GM13976 (cell line): ENCODE results near the gene MRPL27.
A peak's percentile ranks its signal among the peaks of the same experiment; 100 is the strongest.

Experiments
- DNase-seq: peaks from one replicate; pipeline ENCODE4 v3.0.0; 2012; ENCODE audit warnings: low spot score
- in situ Hi-C: fragments of 300-500 bp; cut with MboI; formaldehyde crosslinking; loops from one replicate; pipeline ENCODE4 v1.12.0; 2022; ENCODE audit warnings: low sequenced_read_pairs, mixed read lengths, inconsistent platforms; ENCODE audit not compliant: unreplicated experiment
- TF ChIP-seq, protein P1 (sequence below): IDR thresholded peaks from 2 replicates; pipeline ENCODE4 v1.5.1; 2012; ENCODE audit warnings: borderline replicate concordance, mild to moderate bottlenecking; ENCODE audit not compliant: insufficient read depth; ENCODE audit errors: extremely low read depth, missing control alignments, control extremely low read depth

Gene MRPL27

DNA sequence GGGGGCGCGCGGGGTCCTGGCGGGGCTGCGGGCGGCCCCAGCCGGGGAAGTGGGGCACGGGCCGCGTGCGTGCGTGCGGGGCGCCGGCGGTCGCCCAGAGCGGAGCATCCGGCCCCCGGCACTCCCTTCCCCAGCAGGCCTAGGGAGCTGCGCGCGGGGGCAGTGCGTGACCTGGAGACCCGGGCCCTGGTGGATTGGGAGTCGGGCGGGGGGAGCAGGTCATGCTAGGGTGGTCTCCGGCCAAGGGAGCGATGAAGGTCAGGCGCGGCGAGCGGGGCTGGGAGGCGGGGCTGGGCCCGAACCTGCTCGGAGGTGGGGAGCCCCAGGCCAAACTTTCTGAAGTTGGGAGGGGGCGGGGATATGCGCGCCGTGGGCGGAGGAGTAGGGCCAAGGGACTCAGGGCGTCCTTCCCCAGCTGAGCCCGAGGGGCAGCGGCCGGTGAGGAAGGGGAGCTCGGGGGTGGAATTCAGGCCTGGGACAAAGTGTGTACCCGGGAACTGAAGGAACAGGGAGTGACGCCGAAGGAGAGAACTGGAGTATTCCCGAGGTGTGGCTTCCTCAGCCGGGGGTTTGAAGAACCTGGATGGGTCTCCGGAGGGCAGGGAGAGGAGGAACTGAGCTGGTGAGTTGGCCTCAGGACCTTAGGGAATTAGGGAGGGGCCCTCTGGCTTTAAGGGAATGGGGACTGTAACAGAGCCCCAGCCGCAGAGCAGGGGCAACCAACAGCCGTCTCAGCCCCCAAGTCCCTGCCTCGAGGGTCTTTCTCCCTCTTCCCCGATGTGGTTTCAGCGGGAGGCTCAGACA, 26.5 kb downstream of the MRPL27 start:
- peak; percentile 74 for DNase-seq
- TF ChIP-seq, protein P1, sequence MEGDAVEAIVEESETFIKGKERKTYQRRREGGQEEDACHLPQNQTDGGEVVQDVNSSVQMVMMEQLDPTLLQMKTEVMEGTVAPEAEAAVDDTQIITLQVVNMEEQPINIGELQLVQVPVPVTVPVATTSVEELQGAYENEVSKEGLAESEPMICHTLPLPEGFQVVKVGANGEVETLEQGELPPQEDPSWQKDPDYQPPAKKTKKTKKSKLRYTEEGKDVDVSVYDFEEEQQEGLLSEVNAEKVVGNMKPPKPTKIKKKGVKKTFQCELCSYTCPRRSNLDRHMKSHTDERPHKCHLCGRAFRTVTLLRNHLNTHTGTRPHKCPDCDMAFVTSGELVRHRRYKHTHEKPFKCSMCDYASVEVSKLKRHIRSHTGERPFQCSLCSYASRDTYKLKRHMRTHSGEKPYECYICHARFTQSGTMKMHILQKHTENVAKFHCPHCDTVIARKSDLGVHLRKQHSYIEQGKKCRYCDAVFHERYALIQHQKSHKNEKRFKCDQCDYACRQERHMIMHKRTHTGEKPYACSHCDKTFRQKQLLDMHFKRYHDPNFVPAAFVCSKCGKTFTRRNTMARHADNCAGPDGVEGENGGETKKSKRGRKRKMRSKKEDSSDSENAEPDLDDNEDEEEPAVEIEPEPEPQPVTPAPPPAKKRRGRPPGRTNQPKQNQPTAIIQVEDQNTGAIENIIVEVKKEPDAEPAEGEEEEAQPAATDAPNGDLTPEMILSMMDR = no peak
- in situ Hi-C loops = no loop called here

DNA sequence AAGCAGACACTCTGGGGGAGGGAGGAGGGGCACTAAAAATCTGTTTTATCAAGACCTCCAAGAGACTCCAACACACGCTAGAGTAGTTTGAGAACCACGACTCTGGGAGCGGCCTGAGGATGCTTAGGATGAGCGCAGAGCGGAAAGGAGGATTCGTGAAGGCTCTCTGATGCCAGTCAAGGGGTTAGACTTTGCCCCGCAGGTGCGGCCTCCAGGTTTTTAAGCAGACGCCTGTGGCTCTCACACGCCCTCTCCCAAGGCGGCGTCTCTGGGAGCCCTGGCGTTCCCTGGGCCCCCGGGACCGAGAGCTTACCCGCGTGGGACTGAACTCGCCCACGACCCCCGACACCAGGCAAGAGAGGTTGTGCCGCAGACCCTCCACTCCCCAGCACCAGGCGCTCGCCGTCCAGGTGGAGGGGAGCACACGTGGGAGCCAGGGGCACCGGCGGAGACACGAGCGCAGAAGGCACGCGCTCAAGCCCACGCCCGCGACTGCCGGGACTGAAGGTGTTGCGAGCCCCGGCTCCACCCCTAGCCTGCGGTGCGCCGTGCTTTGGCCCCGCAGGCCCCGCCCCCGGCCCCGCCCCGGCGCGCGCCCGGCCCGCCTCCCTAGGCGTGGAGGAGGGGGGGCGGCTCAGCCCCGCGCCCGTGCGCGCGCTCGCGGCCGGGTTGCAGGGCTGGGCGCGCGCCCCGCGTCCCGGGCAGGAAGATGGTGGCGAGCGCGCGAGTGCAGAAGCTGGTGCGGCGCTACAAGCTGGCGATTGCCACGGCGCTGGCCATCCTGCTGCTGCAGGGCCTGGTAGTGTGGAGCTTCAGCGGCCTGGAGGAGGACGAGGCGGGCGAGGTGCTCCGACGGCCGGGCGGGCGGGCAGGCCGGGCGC, 27.3 kb downstream of the MRPL27 start, which contains the start of gene XYLT2:
XYLT2 (plus strand) TSS at position 695 of the 881 bp plus-strand sequence; CDS start at position 710, 15 bp downstream.
- DNase-seq = peak; percentile 99
- TF ChIP-seq, protein P1 = no peak
- in situ Hi-C loops = no loop called here

DNA sequence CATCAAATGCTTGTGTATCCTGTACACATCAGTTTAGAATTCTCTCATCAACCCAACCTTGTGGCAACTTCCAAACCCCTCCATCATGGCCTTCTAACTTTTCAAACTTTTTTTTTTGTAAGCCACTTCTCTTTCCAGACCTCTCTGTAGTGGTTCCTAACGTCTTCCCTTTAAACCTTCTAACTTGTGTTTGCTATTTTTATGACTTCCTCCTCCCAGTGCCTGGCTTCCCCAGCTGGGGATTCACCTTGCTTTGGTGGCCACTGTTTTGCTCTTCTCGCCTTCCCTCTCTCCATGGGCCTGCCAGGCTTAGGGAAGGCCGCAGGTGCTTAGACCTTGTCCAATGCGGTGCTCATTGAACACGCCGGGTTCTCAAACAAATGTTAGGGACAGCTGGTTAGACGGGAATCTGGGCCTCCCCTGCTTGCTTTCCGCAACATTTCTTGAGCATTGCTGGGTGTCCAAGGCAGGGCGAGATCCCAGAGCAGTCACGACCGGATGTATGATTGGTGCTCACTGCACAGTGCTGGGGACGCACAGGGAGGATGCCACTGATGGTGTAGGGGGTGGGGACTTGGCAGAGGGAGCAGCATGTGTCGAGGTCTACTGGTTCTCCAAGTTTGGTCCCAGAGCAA, 28.1 kb downstream of the MRPL27 start:
- no peak for DNase-seq
- in situ Hi-C loops = no loop called here
- TF ChIP-seq, protein P1 = no peak

DNA sequence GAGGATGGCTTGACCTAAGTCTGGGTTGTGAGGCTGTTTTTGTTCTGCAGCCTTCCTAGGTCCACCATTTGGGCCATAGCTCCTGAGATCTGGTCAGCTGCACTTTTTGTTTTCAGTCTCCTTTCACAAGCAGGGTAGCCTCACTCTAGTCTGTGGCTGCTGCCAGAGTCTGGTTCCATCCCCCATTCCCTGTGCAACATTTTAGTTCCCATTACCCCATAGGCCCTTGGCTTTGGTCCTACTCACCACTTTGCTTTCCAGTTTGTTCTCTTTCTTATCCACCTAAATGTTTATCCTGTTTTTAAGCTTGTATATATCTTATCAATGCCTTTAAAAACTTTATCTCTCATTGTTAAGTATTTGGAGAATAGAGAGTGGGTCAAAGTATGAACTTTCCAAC, 33.6 kb downstream of the MRPL27 start:
- in situ Hi-C loops = no loop called here
- DNase-seq = no peak
- TF ChIP-seq, protein P1 = no peak

DNA sequence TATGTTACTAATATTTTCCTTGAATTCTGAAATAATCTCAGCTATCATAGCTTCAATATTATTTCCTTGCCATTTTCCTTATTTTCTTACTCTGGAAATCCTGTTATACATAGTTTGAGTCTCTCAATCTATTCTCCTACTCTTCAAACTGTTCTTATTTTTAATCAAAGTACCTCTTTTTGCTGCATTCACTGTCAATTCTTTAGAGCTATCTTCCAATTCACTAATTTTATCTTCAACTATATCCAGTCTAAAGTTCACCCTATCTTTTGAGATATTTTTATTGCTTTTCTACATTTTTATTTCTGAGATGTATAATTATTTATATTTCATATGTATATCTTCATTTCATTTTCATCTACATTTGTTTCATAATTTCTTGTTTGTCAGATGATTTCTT, 34.3 kb downstream of the MRPL27 start:
- in situ Hi-C loops = no loop called here
- no peak for DNase-seq
- TF ChIP-seq, protein P1 = no peak

DNA sequence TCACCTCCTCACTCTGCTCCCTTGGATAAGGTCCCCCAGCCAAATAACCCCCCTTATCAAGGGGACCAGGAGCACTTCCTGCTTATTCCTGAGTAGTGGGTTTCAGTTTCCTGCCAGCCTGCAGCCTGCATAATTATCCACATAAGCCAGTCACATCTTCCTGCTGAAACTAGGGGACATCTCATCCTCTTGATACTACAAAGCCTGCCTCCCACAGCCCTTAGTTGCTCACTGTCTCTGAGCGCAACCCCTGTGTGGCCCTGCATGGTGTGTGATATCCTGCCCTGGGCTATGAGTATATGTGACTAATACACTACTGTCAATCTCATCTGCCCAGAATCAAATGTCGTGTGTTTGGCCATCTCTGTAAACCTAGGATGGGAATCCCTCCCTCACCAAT, 35.0 kb downstream of the MRPL27 start:
- no peak for DNase-seq
- TF ChIP-seq, protein P1 = no peak
- in situ Hi-C loops = no loop called here
